GM18507 (cell line): ENCODE data around the gene PTPRN2.
"Not testable (repeated sequence)": the region's sequence is repeated elsewhere in the genome, so short reads cannot be mapped to it uniquely, and the experiment has no call there.

Experiments used
- DNase-seq: peaks from one replicate; pipeline ENCODE4 v3.0.0; 2011; ENCODE audit warnings: low read depth; ENCODE audit not compliant: insufficient read length; ENCODE audit errors: extremely low spot score
- FAIRE-seq: peaks from 2 replicates; lab custom pipeline; 2011; peaks lifted over from hg19 to GRCh38; lab: Jason Lieb, UNC

The PTPRN2 gene

DNA sequence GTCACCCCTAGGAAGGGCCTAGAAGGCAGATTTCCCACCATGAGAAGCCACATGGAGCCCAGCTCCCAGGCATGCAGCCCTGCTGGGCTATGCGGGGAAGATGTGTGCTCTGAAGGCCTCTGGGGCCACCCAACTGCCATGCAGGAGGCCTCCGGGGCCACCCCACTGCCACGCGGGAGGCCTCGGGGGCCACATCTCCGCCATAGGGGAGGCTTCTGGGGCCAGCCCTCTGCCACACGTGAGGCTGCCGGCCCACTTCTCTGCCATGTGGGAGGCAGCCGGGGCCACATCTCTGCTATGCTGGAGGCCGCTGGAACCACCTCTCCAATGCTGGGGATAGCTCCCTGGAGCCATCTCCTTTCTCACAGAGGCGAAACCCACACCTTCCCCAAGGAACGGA lies 799.0 kb downstream of the PTPRN2 start:
- no peak for FAIRE-seq
- DNase-seq: no peak

DNA sequence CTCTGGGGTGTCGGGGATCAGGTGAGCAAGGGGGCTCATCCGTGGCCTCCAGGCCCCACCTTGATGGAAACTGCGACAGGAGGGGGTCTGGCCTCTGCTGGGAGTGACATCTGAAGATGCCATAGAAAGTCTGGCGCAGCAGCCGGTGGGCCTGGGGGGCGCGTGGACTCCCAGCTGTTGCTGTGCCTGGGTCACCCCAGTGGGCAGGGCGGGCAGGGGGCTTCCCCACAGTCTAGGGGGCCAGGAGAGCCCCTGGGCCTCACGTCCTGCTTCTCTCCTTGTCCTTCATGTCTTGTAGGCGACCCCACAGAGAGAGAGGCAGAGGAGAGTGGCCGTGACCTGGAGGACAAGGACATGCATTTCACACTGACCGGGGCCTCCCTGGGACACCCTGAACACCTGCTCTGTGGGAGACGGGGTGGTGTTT lies 800.3 kb downstream of the PTPRN2 start:
- no peak for FAIRE-seq
- no peak for DNase-seq

DNA sequence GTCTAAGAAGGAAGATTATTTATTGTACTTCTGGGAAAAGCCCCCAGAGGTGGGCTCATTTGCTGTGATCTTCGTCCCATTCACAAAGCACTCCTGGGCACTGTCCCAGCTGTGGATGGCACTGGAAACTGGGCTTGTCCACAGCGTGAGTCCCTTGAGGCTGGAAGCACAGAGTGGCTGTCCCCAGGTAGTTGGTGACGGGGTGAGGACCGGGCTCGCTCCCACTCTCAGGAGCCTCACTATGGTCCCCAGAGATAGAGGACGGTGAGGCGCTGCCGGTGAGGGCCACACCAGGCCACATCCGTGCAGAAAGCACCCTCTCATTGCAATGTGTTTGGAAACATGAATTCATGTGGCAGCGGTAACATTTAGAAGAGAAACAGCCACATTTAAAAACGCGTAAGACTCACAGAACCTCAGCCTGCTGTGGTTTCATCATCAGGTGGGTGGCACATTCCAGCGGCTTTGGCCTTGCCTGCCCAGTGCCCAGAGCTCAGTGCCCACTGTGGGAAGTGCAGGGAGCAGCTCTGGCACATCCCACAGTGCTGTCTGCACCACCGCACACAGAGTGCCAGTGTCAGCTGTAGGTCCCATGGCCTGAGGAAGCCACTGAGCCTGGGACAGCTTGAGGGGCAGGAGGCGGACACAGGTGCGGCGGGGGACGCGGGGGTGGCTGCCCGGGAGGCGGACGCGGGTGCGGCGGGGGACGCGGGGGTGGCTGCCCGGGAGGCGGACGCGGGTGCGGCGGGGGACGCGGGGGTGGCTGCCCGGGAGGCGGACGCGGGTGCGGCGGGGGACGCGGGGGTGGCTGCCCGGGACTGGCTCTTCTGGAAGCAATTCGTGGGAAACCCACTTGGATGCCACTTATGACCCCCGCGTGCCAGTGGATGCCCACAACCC lies 801.0 kb downstream of the PTPRN2 start:
- FAIRE-seq (no peak), DNase-seq (no peak)

DNA sequence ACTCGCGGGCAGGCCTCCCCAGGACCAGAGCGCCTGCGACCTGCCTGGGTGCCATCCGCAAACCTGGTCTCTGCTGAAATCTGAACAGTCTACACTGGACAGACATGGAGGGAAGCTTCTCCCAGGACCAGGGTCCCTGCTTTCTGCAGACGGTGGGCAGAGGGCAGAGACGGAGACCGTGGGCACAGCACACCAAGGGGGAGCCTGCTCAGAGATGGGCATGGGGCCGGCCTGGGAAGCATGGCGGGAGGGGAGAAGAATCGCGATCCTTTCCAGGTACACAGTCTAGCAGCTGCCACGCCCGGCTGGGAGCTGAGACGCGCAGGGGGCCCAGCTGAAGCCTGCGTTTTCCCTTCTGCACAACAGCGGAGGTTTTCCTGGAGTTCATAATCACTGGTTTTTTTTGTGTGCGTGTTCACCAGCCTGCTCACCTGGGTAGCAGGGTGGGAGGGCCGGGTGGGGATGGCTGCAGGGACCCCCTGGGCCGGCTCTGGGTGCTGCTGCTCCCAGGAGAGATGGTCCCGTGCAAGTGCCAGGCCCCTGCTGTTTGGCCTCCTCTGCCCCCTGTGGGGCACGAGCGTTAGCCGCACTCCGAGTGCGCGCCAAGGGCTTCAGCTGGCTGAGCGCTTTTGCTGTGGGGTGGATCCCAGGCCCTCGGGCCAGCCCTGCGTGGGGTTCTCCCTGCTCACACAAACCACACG lies 802.0 kb downstream of the PTPRN2 start:
- no peak for FAIRE-seq
- no peak for DNase-seq

DNA sequence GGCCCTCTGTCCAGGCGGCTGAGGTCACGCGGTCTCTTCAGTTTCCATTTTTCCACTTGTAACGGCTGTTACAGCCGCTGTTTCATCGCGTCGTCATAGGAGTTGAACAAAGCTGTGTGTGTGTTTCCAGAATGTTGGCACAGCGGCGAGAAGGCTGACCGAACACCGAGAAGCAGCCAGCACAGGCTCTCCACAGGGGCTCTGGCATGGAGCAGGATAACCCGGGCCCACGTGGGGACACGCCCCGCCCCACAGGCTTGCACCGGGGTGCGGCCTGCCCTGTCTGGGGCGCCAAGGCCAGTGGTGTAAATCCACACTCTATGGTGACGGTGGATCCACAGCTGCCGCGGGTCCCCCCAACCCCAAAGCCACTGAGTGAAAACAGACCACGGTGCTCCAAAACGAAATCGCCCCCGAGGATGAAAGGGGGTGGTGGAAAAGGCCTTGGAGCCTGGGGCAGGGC lies 802.6 kb downstream of the PTPRN2 start:
- FAIRE-seq: no peak
- no peak for DNase-seq

DNA sequence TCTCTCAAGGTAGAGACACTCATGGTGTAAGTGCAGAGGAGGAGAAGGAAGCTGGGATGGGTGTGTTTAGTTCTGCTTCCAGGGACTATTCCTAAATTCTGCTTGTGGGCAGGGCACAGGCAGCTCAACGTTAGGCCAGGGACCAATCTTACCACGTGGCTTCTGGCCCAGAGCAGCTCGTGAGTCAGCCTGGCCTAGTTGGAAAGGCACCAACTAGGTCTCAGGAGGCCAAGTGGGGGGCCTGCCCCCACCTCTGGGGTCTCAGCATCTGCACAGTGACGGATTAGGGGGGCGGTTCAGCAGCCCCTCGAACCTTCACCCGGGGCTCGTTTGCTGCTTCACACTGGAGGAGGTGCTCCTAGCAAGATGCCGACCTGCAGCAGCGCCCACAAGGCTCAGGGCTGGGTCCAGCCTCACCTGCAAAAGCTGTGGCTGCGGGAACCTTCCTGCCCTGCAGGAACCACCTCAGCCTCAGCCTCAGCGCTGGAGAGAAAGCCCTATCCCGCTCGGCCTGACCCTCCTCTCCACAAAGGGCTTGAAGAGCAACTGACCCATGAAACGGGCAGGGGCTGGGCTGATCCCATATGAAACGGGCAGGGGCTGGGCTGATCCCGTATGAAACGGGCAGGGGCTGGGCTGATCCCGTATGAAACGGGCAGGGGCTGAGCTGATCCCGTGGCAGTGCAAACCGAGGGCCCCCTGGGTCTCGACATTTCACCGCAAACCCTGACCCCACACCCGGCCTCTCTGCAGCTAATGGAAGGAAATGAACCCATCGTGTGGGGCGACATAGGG lies 803.4 kb downstream of the PTPRN2 start:
- FAIRE-seq (no peak), DNase-seq (no peak)

DNA sequence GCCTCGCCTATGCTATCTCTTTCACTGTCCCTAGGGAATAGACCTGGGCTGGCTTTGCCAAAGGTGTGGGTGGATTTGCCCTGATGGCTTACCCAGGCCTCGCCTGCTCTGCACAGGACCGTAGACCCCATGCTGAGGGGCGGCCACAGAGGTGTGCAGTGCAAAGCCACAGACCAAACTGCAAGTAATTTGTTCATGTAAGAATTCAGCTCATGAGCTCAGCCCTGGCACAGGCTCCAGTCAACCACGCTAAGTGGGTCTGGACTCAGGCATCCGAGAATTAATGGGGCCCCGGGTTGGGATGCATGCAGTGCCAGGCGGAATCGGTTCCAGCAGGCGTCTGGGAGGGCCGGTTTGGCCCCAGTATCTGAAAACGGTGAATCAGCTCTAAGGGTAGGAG lies 805.6 kb downstream of the PTPRN2 start:
- FAIRE-seq: no peak
- no peak for DNase-seq

DNA sequence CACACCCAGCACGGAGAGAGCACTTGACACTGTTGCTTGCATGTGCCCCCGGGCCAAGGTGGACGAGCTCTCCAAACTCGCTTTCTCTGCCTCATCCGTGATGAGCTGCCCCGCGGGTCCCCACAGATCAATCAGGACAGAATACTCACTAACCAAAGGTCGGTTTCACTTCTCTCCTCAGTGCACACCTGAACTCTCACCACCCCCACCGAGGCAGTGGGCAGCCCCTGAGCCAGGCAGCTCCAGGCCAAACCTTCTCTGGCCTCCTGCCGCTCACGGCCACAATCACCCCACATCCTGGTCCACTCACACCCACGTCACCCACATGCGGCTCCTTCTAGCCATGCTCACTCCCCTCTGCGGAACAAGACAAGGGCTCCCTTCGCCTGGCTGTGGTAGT lies 806.9 kb downstream of the PTPRN2 start:
- DNase-seq (no peak), FAIRE-seq (no peak)

DNA sequence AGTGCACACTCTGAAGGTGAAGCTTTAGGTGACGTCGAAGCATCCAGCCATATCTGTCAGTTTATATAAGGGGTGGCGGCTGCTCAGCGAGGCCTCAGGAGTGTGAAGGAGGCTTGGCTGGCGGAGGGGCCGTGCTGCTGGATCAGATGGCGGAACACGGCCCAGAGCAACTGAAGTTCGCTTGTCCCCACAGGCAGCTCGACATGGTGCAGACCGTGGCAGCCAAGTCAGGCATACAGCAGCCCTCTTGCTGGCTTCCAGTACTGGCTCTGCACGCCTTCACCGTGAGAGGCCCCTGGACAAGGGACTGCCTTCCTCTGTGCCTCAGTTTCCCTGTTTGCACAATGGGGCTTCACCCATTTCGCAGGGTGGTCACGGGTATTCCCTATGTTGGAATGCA lies 807.3 kb downstream of the PTPRN2 start:
- no peak for DNase-seq
- no peak for FAIRE-seq

DNA sequence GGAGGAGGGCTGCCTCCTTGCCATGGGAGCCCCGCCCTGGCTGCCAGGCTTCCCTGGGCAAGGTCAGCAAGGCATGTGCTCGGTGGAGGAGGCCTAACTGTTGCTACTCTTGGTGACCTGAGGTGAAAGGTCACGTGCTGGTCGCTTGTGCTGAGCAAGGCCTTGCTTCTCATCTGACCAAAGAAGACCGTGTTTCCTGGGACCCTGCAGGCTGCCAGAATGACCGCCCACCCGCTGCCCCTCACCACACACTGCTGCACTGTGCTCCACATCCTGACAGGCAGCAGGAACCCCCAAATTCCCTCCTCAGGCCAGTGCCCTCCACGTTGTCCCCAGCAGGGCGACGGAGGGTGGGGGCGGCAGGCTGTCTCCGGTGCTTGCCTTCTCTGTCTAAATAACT lies 808.4 kb downstream of the PTPRN2 start:
- DNase-seq (no peak), FAIRE-seq (no peak)

DNA sequence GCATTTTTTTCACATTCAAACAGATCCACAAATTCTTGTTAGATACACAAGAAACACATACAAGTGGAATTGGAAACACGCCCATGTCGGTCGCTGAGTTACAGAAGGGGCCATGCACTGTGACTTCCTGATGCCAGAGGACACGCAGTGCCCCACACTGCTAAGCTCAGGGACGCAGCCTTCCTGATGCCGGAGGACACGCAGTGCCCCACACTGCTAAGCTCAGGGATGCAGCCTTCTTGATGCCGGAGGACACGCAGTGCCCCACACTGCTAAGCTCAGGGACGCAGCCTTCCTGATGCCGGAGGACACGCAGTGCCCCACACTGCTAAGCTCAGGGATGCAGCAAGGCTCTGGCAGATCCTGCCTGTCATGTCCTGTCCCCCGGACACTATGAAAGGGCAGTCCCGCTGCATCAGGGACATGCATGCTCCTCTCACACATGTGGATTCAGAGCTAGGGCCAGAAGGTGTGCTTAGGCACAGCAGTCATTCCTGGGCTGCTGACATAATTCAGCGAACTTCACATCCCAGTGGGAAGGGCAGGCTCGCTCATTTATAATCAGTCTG lies 810.3 kb downstream of the PTPRN2 start:
- not testable (repeated sequence) for FAIRE-seq, DNase-seq

DNA sequence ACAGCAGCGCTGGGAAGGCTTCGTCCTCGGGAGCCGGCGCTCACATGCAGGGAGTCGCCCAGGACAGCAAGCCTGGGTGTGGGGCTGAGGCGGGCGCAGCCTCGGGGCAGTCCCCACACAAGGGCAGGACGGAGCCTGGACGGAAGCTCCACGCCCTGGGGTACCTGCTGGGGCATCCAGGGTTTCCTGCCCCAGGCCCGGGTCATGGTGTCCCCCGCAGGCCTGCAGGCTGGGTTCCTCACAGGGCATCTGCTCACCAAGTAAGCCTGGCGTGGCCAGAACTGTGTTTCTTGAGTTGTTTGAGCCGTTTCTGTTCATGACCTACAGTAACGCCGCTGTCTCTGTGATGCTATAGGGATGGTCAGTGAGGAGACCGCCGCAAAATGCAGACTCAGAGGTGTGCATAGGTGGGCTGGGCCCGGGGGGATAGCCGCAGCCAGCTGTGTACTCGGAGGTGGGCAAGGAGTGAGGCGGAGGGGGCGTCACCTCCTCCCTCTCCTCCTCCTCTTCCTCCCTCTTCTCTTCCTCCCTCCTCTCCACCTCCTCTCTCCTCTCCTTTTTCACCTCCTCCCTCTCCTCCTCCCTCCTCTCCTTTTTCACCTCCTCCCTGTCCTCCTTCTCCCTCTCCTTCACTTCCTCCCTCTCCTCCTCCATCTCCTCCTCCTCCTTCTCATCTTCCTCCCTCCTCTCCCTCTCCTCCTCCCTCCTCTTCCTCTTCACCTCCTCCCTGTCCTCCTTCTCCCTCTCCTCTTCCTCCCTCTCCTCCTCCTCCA lies 811.9 kb downstream of the PTPRN2 start:
- DNase-seq (no peak), FAIRE-seq (no peak)

DNA sequence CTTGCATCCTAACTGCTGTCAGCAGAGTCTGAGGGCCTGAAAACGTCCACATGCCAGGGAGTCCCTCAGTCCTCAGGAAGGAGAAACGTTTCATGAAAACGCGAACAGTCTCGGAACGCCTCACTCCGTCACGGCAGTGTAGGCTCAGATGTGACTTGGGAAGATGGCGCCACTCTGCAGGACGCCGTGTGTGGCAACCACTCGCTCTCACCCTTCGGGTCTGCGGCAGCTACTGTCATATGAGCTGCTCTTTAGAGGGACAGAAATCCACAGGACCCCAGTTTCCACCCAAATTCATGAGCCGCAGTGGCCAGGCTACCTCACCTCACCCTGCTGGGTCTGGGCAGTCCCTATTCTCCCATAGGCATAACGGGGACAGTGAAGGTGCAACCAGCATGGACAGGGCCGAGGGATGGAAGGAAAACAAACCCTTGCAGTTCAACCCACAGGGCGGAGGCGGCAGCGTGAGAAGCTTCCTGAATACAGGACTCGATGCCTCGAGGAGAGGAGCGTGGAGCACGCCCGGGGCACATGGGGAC lies 812.5 kb downstream of the PTPRN2 start:
- no peak for DNase-seq
- no peak for FAIRE-seq

DNA sequence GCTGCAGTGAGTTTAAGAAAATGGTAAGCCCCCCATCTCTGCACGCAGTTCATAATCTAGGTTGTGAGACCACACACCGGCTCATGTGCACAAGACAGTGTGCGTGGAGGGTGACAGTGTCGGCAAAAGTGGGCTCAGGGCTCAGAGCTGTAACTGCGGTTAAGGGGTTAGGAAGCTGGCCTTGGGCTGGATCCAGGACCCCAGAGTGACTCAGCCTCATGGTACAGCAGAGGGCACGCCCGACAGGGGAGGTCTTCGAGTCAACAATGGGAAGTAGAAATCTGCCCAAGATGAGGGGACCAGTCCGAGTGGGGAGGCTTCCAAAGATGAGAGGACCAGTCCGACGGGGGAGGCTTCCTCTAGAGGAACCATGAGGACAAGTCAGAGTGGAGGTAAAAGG lies 813.1 kb downstream of the PTPRN2 start:
- no peak for FAIRE-seq
- no peak for DNase-seq

DNA sequence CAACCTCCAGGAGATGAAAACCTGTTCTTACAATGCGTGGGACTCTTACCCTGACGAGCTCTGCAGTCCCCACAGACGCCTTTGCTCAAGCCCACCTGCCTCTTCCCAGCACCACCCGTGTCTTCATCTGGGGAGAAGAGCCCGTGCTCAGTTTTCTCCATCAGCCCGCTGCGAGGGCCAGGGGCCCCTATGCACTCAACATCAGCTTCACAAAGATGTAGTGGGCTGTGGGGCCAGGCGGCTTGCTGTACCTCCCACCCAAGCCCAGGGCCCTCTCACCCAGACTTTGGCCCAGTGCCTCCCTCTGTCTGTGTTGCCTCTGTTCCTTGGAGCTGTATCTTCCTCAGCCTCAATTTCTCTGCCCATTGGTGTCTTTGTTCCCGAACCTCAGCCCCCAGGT lies 814.3 kb downstream of the PTPRN2 start:
- DNase-seq (no peak), FAIRE-seq (no peak)

DNA sequence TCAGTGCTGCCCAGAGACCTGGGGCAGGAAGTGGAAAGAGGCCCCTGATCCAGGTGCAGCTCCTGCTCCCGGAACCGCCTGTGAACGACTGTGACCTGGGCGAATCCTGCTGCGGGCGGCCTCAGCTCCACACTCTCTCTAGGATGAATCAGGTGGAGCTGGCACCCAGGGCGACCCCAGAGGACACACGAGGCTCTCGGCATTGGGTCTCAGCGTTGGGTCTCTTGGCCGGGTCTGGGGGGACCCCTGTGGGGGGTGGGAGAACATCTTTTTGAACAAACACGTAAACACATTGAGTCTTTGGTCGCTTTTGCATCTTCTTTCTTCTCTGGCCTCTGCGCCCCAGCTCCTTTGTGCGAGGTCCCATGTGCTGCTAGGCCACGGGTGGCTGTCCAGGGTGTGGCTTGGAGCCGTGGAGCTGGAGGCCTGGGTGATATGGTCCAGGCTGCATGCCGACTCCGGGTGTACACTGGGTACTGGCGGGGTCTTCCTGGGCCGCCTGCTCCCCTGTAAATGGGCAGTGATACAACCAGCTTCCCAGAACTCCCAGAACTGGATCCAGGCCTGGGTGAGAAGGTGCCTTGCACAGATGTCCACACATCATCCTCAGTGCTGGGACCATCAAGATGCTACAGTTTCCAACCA lies 815.0 kb downstream of the PTPRN2 start:
- no peak for FAIRE-seq
- no peak for DNase-seq

DNA sequence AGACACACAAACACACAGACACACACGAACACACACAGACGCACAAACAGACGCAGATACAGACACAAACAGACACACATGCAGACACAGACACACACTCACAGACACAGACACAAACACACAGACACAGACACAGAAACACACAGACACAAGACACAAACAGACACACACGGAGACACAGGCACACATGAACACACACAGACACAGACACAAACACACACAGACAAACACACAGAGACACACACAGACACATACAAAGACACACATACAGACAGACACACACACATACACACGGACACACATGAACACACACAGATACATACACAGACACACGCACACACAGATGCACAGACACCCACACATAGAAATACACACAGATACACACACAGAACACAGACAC lies 815.9 kb downstream of the PTPRN2 start:
- DNase-seq: no peak

DNA sequence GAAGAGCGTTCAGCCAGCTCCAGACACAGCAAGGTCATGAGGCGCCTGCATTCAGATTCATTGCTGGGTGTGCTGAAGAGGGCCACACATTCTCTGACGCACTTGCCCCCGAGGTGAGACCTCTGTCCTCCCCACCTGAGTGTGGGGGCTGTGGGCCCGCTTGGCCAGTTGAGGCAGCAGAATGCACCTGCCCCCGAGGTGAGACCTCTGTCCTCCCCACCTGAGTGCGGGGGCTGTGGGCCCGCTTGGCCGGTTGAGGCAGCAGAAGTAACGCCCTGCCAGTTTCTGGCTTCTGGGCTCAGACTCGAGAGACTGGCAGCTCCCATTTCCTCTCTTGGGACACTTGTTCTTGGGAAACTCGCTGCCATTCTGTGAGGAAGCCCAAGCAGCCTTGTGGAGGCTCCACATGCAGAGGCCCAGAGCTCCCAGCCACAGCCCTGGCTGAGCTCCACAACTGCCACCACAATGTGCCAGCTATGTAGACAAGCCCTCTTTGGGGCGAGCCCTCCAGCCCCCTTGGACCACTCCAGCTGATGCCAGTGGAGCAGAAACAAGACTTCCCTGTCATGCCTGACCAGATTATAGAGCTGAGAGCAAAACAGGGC lies 816.8 kb downstream of the PTPRN2 start:
- FAIRE-seq: no peak
- DNase-seq: no peak

More for the DNA sequence above, 815.9 kb downstream of the PTPRN2 start:
- FAIRE-seq: no peak
